HG03045 (cell line): ENCODE results near the gene PAH.

Experiments used
- ATAC-seq: cut with Tn5 transposase; IDR thresholded peaks from one replicate; pipeline ENCODE4 v1.9.1; 2021; ENCODE audit warnings: mild to moderate bottlenecking, moderate library complexity; ENCODE audit not compliant: unreplicated experiment

Gene PAH

GRCh38 chr12:102950950-102951619, 34.0 kb upstream of the PAH start:
- ATAC-seq: no peak

- no peak for ATAC-seq
Observed at GRCh38 chr12:102950107-102950949, 33.3 kb upstream of the PAH start.

- ATAC-seq: no peak
Observed at GRCh38 chr12:102948941-102949352, 31.9 kb upstream of the PAH start.

- ATAC-seq: no peak
Observed at GRCh38 chr12:102946042-102946441, 29.0 kb upstream of the PAH start.

- no peak for ATAC-seq
Observed at GRCh38 chr12:102939670-102940222, 22.7 kb upstream of the PAH start.

- ATAC-seq: no peak
Observed at GRCh38 chr12:102939059-102939458, 22.0 kb upstream of the PAH start.

- no peak for ATAC-seq
Observed at GRCh38 chr12:102933168-102933567, 16.1 kb upstream of the PAH start.

- no peak for ATAC-seq
Observed at GRCh38 chr12:102927220-102927619, 10.2 kb upstream of the PAH start.

- ATAC-seq: no peak
Observed at GRCh38 chr12:102921240-102921639, 4.2 kb upstream of the PAH start.

- ATAC-seq: no peak
Observed at GRCh38 chr12:102920271-102920670, 3.2 kb upstream of the PAH start.

- ATAC-seq: no peak
Observed at GRCh38 chr12:102918840-102919239, 1.8 kb upstream of the PAH start.

GRCh38 chr12:102916252-102917025, 605 bp downstream of the PAH start:
- no peak for ATAC-seq

GRCh38 chr12:102913453-102914226, 3.4 kb downstream of the PAH start:
- ATAC-seq: no peak

- ATAC-seq: no peak
Observed at GRCh38 chr12:102912258-102912657, 4.8 kb downstream of the PAH start.

- no peak for ATAC-seq
Observed at GRCh38 chr12:102911320-102911719, 5.7 kb downstream of the PAH start.

- ATAC-seq: no peak
Observed at GRCh38 chr12:102910792-102911191, 6.3 kb downstream of the PAH start.

- no peak for ATAC-seq
Observed at GRCh38 chr12:102910137-102910536, 6.9 kb downstream of the PAH start.

GRCh38 chr12:102907918-102908317, 9.1 kb downstream of the PAH start:
- no peak for ATAC-seq

GRCh38 chr12:102905229-102905628, 11.8 kb downstream of the PAH start:
- no peak for ATAC-seq

- ATAC-seq: no peak
Observed at GRCh38 chr12:102903337-102904007, 13.6 kb downstream of the PAH start.
